GM21526 (cell line): ENCODE data around the gene MAML2.

Experiments
- ATAC-seq: cut with Tn5 transposase; IDR thresholded peaks from one replicate; pipeline ENCODE4 v1.9.1; 2021; ENCODE audit warnings: moderate library complexity; ENCODE audit not compliant: unreplicated experiment, low FRiP score

The MAML2 gene

GRCh38 chr11:96111308-96111707 is 231.7 kb downstream of the MAML2 start:
- no peak for ATAC-seq

- no peak for ATAC-seq
Observed at GRCh38 chr11:96110302-96110701, 232.7 kb downstream of the MAML2 start.

- no peak for ATAC-seq
Observed at GRCh38 chr11:96109331-96110030, 233.5 kb downstream of the MAML2 start.

- ATAC-seq: no peak
Observed at GRCh38 chr11:96107143-96107824, 235.7 kb downstream of the MAML2 start.

- no peak for ATAC-seq
Observed at GRCh38 chr11:96106645-96107044, 236.3 kb downstream of the MAML2 start.

- no peak for ATAC-seq
Observed at GRCh38 chr11:96105944-96106343, 237.1 kb downstream of the MAML2 start.

- no peak for ATAC-seq
Observed at GRCh38 chr11:96105197-96105895, 237.6 kb downstream of the MAML2 start.

- no peak for ATAC-seq
Observed at GRCh38 chr11:96104496-96104895, 238.5 kb downstream of the MAML2 start.

- ATAC-seq: no peak
Observed at GRCh38 chr11:96103721-96104120, 239.3 kb downstream of the MAML2 start.

- ATAC-seq: no peak
Observed at GRCh38 chr11:96103102-96103501, 239.9 kb downstream of the MAML2 start.

GRCh38 chr11:96102664-96103078 is 240.3 kb downstream of the MAML2 start:
- no peak for ATAC-seq

- ATAC-seq: no peak
Observed at GRCh38 chr11:96101146-96101545, 241.8 kb downstream of the MAML2 start.

GRCh38 chr11:96098511-96099241 is 244.3 kb downstream of the MAML2 start:
- no peak for ATAC-seq

- ATAC-seq: no peak
Observed at GRCh38 chr11:96097844-96098421, 245.1 kb downstream of the MAML2 start.

- no peak for ATAC-seq
Observed at GRCh38 chr11:96096360-96096759, 246.6 kb downstream of the MAML2 start.

GRCh38 chr11:96095884-96096303 is 247.1 kb downstream of the MAML2 start:
- no peak for ATAC-seq

- no peak for ATAC-seq
Observed at GRCh38 chr11:96094156-96094555, 248.8 kb downstream of the MAML2 start.

- no peak for ATAC-seq
Observed at GRCh38 chr11:96092511-96092910, 250.5 kb downstream of the MAML2 start.

GRCh38 chr11:96091476-96091875 is 251.5 kb downstream of the MAML2 start:
- no peak for ATAC-seq

- no peak for ATAC-seq
Observed at GRCh38 chr11:96090711-96091110, 252.3 kb downstream of the MAML2 start.

GRCh38 chr11:96088914-96089313 is 254.1 kb downstream of the MAML2 start:
- no peak for ATAC-seq
